Measurements from ENCODE around the gene TWIST2. TPM values are rescaled to one million over a fixed set of nuclear protein-coding genes. Genes with fewer than 3 reads are reported as not detected.

Gene TWIST2
- total RNA-seq, 3 donors from 2014 or later: 38.2 to 200 (median 178) TPM

GRCh38 chr2:238954841-238955591 lies 107.1 kb downstream of the TWIST2 start:
- Histone ChIP-seq H3K36me3 (no peaks in the 10 kb centered on the region), H3K9me3 (no peaks in the 10 kb centered on the region), H3K27ac (no peak overlapping the region), H3K4me3 (no peak overlapping the region), H3K4me1 (no peaks in the 10 kb centered on the region), H3K27me3 (no peaks in the 10 kb centered on the region)
- intact Hi-C loops (cut with DNase I; ENCODE audit: low total_unique reads): loop anchor here (10.0 kb wide), 1 partner anchor 360 kb away; no protein-coding TSS in a partner anchor
- TF ChIP-seq CTCF (IDR thresholded peaks at IDR 0.05) (no peak), POLR2A (IDR thresholded peaks at IDR 0.05) (no peak), POLR2AphosphoS5 (IDR thresholded peaks at IDR 0.05) (no peak)
- peak in 1 of 2 donors; percentile 7 for DNase-seq (ENCODE audit: low spot score in 2 of 2)

GRCh38 chr2:238955648-238956531 lies 108.0 kb downstream of the TWIST2 start:
- no peaks in the 10 kb centered on the region for H3K9me3 ChIP-seq
- no peaks in the 10 kb centered on the region for H3K36me3 ChIP-seq
- no peak overlapping the region for H3K27ac ChIP-seq
- intact Hi-C loops (cut with DNase I; ENCODE audit: low total_unique reads): loop anchor here (10.0 kb wide), 1 partner anchor 361 kb away; no protein-coding TSS in a partner anchor
- H3K27me3 ChIP-seq: no peaks in the 10 kb centered on the region
- H3K4me3 ChIP-seq: no peak overlapping the region
- no peaks in the 10 kb centered on the region for H3K4me1 ChIP-seq
- TF ChIP-seq POLR2A (IDR thresholded peaks at IDR 0.05): no peak
- DNase-seq (ENCODE audit: low spot score in 2 of 2): no peak

- Histone ChIP-seq H3K36me3 (no peaks in the 10 kb centered on the region), H3K27me3 (no peaks in the 10 kb centered on the region), H3K4me3 (no peak overlapping the region), H3K27ac (no peak overlapping the region), H3K4me1 (no peaks in the 10 kb centered on the region), H3K9me3 (no peaks in the 10 kb centered on the region)
- TF ChIP-seq POLR2A (IDR thresholded peaks at IDR 0.05) (no peak), CTCF (IDR thresholded peaks at IDR 0.05) (no peak), POLR2AphosphoS5 (IDR thresholded peaks at IDR 0.05) (no peak)
- intact Hi-C loops (cut with DNase I; ENCODE audit: low total_unique reads): loop anchor here (10.0 kb wide), 1 partner anchor 362 kb away; no protein-coding TSS in a partner anchor
- no peak for DNase-seq (ENCODE audit: low spot score in 2 of 2)
Observed at GRCh38 chr2:238956676-238957075, 108.8 kb downstream of the TWIST2 start.

Data from breast epithelium (tissue), 4 donors.